ENCODE data around the gene DDC. TPM values are rescaled to one million over a fixed set of nuclear protein-coding genes. Genes with fewer than 3 reads are reported as not detected.
A peak's percentile ranks its signal among the peaks of the same experiment; 100 is the strongest.

Gene DDC, protein sequence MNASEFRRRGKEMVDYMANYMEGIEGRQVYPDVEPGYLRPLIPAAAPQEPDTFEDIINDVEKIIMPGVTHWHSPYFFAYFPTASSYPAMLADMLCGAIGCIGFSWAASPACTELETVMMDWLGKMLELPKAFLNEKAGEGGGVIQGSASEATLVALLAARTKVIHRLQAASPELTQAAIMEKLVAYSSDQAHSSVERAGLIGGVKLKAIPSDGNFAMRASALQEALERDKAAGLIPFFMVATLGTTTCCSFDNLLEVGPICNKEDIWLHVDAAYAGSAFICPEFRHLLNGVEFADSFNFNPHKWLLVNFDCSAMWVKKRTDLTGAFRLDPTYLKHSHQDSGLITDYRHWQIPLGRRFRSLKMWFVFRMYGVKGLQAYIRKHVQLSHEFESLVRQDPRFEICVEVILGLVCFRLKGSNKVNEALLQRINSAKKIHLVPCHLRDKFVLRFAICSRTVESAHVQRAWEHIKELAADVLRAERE
- 10 to 100 TPM; 85.4 to 90.2 TPM for total RNA-seq

DNA sequence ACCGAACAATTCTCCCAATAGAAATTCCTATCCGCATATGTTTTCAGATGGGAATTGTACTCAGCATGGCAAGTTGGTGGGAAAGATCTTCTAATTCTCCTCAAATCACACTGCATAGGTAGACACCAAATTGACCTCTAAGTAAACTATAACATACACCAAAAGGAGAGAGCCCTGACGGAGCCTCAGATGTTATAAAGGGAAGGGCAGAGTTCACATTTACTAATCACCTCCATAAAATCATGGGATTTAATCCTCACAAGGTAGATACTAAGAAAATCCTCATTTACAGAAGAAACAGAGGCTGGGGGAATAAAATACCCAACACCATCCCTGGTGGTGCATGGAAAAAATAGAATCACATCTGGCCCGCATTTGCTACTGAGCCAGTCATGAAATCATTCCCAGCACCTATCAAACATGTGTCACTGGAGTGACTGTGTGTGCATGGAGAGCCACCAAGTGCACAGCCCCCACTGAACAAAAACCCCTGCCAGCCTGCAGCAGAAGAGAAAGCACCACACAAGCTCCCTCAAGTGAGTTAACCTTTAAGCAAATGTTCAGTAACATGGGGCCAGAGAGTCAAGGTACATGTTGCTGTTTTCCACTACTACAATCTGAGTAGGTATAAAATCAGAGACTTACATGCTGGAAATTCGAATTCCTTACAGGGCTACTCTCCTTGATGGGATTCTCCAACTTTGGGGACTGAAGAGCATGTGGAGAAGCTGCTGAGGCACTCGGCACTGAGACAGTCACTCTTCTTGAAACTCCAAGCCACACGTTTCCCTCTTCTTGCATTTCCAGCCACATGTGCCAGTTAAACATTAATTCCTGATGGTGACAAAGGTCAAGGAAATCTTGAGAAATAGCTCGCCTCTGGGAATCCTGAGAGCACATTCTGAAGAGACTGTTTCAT, at the start of gene DDC:
DDC (minus strand) TSS at position 766 of the 919 bp plus-strand sequence. CDS start 21,320 bp downstream, outside the sequence.
- H3K4me3 ChIP-seq, result peak within 1 kb of the TSS; percentile 21
- TF ChIP-seq, protein P1, sequence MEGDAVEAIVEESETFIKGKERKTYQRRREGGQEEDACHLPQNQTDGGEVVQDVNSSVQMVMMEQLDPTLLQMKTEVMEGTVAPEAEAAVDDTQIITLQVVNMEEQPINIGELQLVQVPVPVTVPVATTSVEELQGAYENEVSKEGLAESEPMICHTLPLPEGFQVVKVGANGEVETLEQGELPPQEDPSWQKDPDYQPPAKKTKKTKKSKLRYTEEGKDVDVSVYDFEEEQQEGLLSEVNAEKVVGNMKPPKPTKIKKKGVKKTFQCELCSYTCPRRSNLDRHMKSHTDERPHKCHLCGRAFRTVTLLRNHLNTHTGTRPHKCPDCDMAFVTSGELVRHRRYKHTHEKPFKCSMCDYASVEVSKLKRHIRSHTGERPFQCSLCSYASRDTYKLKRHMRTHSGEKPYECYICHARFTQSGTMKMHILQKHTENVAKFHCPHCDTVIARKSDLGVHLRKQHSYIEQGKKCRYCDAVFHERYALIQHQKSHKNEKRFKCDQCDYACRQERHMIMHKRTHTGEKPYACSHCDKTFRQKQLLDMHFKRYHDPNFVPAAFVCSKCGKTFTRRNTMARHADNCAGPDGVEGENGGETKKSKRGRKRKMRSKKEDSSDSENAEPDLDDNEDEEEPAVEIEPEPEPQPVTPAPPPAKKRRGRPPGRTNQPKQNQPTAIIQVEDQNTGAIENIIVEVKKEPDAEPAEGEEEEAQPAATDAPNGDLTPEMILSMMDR (IDR thresholded peaks at IDR 0.05), result no peak
- peak within 1 kb of the TSS; percentile 65 for H3K27ac ChIP-seq
- no peaks in the 10 kb centered on the region for H3K36me3 ChIP-seq
- intact Hi-C loops (cut with DNase I), result no loop called here
- peaks cover 7% of the 10 kb centered on the region for H3K4me1 ChIP-seq
- DNase-seq, result peak; percentile 69
- no peaks in the 10 kb centered on the region for H3K9me3 ChIP-seq
- H3K27me3 ChIP-seq, result no peaks in the 10 kb centered on the region
- peak within 1 kb of the TSS in 1 of 2 donors; percentile 60 for H3K9ac ChIP-seq (ENCODE audit: low read depth in 2 of 2, low read length in 2 of 2)

DNA sequence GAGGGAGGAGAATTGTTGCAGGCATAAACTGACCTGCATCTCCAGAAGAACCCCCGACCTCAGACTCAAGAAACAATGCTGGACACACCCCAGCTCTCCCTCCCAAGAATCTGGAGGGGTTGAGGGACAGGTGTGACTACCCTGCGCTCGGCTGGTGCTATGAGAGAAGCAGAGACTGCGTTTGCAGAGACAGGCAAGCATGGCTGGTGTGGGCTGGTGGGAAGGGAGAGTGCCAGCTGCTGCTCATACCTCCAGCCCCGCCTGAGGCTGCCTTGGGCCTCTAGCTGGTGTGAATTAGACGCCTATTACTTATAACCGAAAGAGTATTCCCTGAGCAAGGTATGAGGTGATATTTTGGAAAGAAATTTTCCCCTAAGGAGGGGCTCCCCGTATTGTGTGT, 48.3 kb upstream of the DDC start:
- H3K9ac ChIP-seq (ENCODE audit: low read depth in 2 of 2, low read length in 2 of 2), result no peak overlapping the region
- TF ChIP-seq, protein P1 (IDR thresholded peaks at IDR 0.05), result no peak
- intact Hi-C loops (cut with DNase I), result loop anchor here (5.0 kb wide), 1 partner anchor 141 kb away; no protein-coding TSS in a partner anchor
- H3K4me3 ChIP-seq, result no peak overlapping the region
- H3K9me3 ChIP-seq, result no peaks in the 10 kb centered on the region
- no peaks in the 10 kb centered on the region for H3K4me1 ChIP-seq
- no peak for DNase-seq
- no peaks in the 10 kb centered on the region for H3K27me3 ChIP-seq
- H3K27ac ChIP-seq, result no peak overlapping the region
- no peaks in the 10 kb centered on the region for H3K36me3 ChIP-seq

DNA sequence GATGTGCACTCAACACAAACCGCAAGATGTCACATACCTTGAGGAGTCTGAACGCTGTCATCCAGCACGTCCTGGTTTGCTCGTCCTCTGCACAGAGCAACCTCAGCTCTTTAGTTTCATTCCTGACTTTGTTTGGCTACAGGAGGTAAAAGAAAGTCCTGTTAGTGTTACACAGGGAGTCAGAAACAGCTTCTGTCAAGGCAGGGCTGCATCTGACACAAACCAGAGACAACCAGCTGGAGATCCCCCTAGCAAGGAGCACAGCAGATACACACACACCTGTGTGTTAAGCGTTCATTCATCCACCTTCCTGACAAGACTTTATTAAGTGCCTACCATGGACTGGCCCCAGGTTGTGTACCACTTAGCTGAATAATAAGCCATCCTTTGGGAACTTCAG, 47.5 kb upstream of the DDC start:
- H3K27ac ChIP-seq, result no peak overlapping the region

DNA sequence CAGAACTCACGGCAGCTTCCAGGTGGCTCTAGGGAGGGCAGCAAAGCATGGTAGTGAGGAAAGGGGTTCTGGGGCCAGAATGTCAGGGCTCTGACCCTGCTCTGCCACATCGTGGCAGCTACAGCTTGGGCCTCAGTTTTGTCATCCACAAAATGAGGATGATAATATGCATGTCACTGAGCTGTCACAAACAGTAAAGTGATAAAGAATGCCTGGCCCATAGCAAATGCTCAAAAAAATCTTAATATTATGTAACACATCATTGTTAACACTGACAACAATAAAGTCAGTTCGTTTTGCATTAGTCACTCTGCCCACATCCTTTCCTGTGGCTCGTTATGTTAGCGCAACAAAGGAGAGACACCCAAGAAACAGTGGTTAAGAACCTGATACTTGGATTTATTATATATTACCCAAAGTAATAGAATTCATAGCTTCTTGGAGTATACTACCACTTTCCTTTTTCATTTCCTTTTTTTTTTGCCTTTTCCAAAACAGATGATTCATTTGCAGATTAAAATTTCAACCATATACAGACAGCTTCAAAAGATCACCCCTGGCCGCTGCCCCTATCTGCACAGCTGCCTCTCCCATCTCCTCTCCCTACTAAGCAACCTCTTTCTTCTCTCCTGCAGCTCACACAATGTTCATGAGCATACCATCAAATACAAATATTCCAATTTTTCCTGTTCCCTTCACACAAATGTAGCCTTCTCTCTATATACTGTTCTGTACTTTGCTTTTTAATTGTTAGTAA, 45.5 kb upstream of the DDC start:
- Histone ChIP-seq H3K27me3 (no peaks in the 10 kb centered on the region), H3K4me1 (no peaks in the 10 kb centered on the region), H3K9ac (ENCODE audit: low read depth in 2 of 2, low read length in 2 of 2) (no peak overlapping the region), H3K9me3 (no peaks in the 10 kb centered on the region), H3K36me3 (no peaks in the 10 kb centered on the region), H3K4me3 (no peak overlapping the region), H3K27ac (no peak overlapping the region)
- TF ChIP-seq, protein P1 (IDR thresholded peaks at IDR 0.05), result no peak
- intact Hi-C loops (cut with DNase I), result loop anchor here (5.0 kb wide), 1 partner anchor 138 kb away; no protein-coding TSS in a partner anchor
- no peak for DNase-seq

More for the DNA sequence above, 47.5 kb upstream of the DDC start:
- Histone ChIP-seq H3K9ac (ENCODE audit: low read depth in 2 of 2, low read length in 2 of 2) (no peak overlapping the region), H3K4me1 (no peaks in the 10 kb centered on the region), H3K9me3 (no peaks in the 10 kb centered on the region), H3K27me3 (no peaks in the 10 kb centered on the region), H3K36me3 (no peaks in the 10 kb centered on the region), H3K4me3 (no peak overlapping the region)
- TF ChIP-seq, protein P1 (IDR thresholded peaks at IDR 0.05), result no peak
- no peak for DNase-seq
- intact Hi-C loops (cut with DNase I), result loop anchor here (5.0 kb wide), 1 partner anchor 140 kb away; no protein-coding TSS in a partner anchor

Measured in colonic mucosa (tissue), 4 donors.